C4-2B (cell line): ENCODE data around the gene TDG.

ENCODE experiments used
- H3K27ac ChIP-seq: fragments of 450-650 bp; 2 replicates; pipeline ENCODE4 v1.5.1; 2017
- CTCF ChIP-seq: fragments of 450-650 bp; conservative IDR thresholded peaks from 2 replicates; pipeline ENCODE4 v1.5.1; 2017; ENCODE audit warnings: mild to moderate bottlenecking
- ZFX ChIP-seq: fragments of 450-650 bp; IDR thresholded peaks from 2 replicates; pipeline ENCODE4 v1.6.1; 2017

Gene TDG

GRCh38 chr12:103965590-103966504 is at the start of gene TDG:
Gene TDG, plus strand, starts transcription at chr12:103965872. Its CDS starts 166 bp downstream, at chr12:103966038.
- TF ChIP-seq ZFX, result peak; percentile 95
- TF ChIP-seq CTCF, result peak; percentile 34

DNA sequence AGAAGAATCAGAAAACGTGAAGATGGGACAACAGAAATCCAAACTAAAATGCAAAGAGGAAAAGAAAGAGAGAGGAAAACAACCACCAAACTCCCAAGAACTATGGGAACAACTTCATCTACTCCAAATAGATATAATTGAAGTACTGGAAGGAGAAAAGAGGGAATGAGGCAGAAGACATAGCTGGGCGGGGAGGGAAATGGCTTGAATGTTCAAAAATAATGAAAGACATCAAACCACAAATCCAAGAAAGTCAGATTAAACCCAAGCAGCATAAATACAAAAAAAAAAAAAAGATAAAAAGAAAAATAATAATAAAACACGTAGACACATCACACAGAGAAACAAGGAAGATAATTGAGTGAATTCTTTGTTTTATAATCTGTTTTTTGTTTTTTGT is 47.8 kb upstream of the TDG start:
- H3K27ac ChIP-seq, result no peak overlapping the region
- TF ChIP-seq CTCF (no peak), ZFX (no peak)

More at GRCh38 chr12:103965590-103966504, at the start of gene TDG:
- H3K27ac ChIP-seq, result peak within 1 kb of the TSS; percentile 89

DNA sequence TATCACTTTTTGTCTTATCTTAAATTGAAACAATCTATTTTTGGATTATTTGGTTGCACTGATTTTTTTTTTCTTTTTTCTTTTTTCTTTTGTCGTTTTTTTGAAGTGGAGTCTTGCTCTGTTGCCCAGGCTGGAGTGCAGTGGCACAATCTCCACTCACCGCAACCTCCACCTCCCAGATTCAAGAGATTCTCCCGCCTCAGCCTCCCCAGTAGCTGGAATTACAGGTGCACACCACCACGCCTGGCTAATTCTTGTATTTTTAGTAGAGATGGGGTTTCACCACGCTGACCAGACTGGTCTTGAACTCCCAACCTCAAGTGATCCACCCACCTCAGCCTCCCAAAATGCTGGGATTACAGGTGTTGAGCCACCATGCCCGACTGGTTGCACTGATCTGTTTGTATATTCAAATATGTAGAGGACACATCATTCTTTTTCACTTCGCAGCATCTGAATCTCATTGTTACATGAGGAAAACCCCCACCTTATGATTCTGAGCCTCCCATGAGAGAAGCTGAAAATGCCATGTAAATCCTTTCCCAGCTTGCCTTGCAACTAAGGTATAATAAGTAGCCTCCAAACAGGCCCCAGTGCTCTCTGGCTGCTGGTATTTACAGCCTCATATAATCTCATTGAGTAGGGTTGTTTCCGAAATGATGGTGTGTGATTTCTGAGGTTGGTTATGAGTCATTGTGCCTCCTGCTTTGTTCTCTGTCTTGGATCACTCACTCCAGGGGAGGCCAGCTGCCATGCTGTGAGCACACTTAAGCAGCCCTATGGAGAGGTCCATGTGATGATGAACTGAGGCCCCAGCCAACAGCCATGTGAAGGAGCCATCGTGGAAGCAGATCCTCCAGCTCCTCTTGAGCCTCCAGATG is 40.7 kb upstream of the TDG start:
- no peak overlapping the region for H3K27ac ChIP-seq
- TF ChIP-seq ZFX, result no peak
- TF ChIP-seq CTCF, result no peak

DNA sequence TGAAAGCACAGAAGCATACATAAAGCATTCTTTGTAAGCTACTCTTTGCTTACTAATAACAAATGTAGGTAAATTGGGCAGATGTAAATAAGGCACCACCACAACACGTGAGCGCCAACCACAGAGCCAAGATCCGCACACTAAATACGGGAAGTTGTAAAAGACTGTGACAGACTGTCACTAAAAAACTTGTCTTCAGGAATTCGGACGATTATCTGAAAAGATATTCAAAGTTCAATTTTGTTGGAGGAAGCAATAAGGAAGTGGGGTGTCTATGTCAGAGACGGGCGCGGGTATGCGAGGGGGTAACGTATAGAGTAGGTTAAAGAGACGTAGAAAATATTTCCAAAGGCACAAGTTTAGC is 37.0 kb upstream of the TDG start:
- H3K27ac ChIP-seq, result peak overlapping the region; percentile 93
- TF ChIP-seq CTCF (no peak), ZFX (no peak)

GRCh38 chr12:103929046-103929783 is 36.5 kb upstream of the TDG start:
- TF ChIP-seq CTCF (no peak), ZFX (peak; percentile 69)
- H3K27ac ChIP-seq, result peak overlapping the region; percentile 93

GRCh38 chr12:103929784-103930033 is 36.0 kb upstream of the TDG start:
- H3K27ac ChIP-seq, result peak overlapping the region; percentile 93
- TF ChIP-seq ZFX, result no peak
- no peak for TF ChIP-seq CTCF
